Activated CD4-positive, CD25-positive, alpha-beta regulatory T cell treated with anti-CD3 and anti-CD28 coated beads, Interleukin-2, amount 50 U/mL, for 16 hours (primary cell): ENCODE data around the gene IGLL5.

Source experiments
- DNase-seq: peaks from one replicate; pipeline ENCODE4 v3.0.0-alpha.2; 2020; ENCODE audit warnings: low read depth, low spot score

IGLL5 gene

DNA sequence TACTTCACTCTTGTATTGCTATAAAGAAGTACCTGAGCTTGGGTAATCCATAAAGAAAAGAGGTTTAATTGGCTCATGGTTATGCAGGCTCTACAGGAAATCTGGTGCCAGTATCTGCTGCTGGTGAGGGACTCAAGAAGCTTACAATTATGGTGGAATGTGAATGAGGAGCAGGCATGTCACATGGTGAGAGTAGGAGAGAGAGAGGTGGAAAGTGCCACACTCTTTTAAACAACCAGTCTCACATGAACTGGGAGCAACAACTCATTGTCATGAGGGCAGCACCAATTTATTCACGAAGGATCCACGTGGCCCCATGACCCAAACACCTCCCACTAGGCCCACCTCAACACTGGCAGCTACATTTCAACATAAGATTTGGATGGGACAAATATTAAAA lies 24.6 kb upstream of the IGLL5 start:
- DNase-seq, result no peak

DNA sequence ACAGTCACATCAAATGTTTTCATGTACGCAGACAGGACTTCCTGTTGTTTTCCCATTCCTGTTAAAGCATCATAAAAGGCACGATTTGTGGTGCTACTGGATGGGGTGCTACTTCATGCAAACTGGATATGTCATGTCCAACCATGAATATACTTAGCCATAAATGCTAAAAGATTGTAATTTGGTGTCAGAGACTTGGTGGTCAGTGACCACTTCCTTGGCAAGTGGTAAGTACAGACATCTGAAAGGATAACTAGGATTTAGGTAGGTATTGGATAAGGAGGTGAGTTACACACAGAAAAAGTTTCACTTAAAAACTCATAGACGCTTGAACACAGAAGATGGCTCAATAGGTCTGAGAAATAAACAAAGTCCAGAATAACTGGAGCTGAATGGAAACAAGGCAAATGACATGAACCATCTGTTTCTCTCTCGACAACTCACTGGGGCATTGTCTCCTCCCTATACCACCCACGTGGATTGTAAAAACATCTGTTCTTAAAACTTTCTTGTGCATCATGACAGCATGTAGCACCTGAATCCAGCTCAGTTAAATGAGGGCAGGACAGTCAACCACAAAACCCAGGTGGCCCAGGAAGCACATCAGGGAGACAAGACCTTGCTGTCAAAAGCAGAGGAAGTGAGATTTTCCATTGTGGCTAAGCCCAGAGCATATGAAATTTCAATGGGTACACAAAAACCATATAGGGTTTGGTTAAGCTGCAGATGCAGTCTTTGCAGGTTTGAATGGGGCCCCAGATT lies 22.1 kb upstream of the IGLL5 start:
- no peak for DNase-seq

DNA sequence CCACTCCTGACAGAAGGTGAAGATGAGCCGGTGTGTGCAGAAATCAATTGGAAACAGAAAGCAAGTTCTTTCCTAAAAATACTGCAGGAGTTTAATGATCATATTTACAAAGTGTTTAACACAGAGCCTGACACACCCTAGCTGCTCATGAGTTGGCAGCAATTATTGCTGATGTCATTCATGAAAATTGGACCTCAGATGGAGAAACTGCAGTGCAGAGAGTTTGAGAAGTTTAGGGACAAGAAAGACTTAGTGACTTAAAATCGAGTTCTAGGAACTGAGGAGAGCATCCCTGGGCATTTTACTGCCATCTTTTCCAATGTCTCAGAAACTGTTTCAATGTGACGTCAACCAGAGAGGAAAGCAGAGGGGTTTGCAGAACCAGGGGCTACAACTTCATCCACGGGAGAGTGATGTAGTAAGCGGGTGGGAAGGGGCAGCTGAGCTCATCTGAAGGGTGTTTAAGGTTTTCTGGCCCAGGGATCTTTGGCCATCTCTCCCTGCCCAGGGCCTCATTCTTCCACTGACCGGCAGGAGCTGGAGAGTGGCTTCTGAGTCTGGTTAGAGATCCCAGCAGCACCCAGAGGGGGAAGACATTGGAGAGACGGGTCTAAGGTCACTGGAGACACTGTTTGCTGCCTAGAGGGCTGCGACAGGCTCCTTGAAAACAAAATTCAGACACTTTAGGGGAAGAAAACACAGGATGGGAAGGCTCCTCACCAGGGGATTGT lies 21.1 kb upstream of the IGLL5 start:
- DNase-seq, result no peak

DNA sequence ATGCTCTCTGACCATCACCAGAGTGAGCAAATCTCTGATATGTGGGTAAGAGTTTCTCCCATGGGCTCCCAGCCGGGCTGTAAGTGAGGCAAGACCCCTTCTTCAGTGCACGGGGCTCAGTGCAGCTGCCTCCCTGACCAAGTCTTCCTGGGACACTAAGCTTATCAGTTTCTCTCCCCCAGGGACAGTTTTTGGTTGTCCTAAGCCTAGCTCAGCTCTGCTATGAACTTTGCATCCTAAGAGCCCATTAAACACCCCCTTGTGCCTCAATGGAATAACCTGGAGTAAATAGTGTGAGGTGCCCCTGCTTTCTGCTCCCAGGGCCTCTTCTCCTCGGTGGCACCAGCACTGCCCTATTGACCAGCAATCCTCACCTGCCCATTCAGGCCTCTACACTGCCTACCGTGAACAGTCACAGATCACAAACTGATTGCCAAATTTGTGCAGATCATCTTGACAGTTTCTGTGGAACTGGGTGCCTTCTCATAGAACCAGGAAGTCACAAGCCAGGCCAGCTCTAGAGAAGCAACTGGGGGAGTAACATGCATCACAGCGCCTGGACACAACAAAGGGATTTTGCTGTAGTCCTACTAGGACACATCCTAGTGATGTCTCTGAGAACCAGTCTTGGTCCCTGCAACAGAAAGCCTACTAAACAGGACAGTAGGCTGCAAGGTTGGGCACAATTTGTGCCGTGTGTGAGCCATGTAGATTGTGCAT lies 19.5 kb upstream of the IGLL5 start:
- no peak for DNase-seq

DNA sequence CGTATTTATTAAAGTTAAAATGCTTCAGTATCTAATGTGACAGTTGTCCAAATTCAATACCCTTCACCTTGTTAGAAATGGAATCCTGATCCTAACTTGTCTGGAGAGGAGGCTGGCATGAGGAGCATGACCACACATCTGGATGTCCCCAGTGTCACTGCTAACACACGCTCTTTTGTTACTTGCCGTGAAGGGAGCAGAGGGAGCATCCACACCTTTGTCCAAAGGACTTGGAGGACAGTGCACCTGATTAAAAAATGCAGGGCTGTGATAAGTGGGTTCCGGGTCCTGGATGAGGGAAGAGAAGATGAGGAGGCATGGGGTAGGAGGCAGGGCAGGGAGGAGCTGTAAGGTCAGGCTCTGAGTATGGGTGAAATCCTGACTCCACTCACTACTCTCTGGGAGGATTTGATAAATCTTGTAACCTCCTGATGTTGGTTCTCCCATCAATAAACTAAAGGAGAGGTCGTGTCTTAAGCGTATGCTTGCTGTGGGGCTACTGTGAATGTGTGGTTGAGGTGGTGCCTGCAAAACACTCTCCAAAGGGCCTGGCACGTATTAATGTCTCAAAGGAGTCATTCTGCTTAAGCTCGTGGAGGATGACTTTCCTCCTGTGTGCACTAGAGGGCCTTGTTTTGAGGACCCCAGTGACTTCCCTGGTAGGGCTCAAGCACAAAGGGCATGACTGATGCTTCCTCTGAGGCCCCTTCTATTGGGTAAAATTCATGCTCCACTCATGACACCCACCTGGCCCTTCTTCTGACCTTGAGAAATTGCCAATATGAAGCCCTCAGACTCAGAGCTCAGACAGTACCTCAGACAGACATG lies 16.8 kb upstream of the IGLL5 start:
- DNase-seq, result no peak

DNA sequence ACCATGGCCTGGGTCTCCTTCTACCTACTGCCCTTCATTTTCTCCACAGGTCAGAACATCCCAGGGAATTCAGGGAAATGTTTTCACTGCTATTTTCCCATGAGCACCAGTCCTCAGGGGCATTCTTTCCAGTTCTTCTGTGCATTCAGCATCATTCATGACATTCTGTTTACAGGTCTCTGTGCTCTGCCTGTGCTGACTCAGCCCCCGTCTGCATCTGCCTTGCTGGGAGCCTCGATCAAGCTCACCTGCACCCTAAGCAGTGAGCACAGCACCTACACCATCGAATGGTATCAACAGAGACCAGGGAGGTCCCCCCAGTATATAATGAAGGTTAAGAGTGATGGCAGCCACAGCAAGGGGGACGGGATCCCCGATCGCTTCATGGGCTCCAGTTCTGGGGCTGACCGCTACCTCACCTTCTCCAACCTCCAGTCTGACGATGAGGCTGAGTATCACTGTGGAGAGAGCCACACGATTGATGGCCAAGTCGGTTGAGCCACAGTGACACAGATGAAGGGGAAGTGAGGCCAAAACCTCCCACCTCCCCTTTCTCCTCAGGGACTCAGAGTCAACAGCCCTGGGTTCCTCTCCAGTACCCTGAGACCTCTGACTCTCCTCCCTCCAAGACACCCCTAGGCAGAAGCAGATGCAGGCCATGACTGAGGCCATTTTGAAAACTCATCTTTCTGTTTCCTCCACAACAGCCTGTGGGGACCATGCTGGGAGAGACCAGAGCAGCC lies 15.9 kb upstream of the IGLL5 start:
- no peak for DNase-seq

DNA sequence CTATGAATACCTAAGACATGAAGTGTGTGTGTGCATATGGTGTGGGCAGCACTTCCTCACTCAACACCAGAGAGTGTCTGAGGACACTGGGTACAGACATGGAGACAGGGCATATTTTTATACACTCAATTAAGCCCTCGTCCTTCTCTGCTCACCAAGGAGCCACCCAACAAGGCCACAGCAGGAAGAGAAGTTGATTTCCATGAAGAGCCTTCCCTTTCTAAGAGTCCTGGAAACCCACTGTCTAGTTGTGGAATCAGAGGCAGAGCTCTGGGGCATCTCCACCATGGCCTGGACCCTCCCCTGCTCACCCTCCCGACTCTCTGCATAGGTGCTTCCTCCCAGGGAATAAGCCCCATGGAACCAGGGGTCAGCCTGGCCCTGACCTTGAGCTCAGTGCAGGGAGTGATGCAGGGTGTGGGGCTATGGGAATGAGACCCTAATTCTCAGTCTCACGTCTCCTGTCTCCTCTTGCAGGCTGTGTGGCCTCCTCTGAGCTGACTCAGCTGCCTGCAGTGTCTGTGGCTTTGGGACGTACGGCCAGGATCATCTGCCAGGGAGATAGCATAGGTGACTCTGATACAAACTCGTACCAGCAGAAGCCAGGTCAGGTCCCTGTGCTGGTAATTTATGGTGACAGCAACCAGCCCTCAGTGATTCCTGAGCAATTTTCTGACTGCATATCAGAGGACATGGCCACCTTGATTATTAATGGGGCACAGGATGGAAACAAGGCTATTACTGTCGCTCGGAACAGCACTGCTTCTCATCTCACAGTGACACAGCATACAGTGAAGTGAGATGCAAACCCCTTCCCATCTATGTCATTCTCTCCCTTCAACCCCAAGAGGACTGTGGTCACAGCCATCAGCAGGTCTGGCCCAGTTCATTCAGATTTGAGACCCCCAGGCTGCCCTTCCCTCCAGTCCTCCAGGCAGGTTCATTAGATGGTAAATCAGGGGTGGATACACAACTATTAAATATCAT lies 14.6 kb upstream of the IGLL5 start:
- no peak for DNase-seq

DNA sequence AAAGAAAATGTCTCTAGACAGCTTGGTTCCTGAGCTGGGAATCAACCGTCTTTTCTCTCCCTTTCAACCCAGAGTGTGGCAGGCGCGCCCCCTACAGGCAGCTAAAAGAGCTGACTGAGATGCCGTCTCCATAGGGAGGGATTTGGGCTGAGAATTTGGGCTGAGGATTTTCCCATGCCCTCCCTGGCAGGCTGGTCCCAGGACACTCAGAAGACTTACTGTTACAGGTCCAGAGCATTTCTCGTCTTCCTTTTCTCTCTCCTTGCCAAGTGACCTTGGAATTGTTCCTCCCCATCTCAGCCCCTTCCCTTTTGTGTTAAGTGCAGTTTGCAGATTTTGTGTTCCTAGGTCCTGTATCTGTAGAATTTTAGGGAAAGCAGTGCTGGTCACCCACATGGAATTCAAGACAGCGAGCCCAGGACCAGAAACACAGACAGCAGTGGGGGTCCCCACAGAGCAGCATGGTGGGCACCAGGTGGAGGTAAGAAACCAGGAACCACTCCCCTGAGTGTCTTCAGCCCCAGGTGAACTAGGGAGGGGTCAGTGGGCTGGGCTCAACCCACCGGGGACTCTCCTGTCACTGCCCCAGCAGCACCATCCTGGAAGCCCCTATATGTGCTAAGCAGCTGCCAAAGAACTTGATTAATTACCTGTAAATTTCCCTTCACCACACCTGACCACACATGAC lies 9.9 kb upstream of the IGLL5 start:
- peak; percentile 56 for DNase-seq

DNA sequence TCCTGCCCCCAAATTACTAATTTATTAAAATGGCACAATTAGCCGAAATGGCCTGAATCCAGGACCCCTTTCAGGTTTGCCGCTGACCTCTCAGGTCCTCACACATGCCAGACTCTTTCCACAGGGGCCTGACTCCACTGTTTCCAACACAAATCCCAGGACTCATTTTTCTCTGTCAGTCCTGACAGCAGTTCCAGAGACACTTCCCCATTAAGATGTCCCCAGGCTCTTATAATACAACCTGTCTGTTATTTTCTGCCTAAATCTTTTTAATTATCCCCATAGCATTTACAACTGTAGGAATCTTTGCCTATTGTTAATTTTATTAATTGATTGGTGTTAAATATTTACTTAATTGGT lies 9.4 kb upstream of the IGLL5 start:
- DNase-seq, result no peak

DNA sequence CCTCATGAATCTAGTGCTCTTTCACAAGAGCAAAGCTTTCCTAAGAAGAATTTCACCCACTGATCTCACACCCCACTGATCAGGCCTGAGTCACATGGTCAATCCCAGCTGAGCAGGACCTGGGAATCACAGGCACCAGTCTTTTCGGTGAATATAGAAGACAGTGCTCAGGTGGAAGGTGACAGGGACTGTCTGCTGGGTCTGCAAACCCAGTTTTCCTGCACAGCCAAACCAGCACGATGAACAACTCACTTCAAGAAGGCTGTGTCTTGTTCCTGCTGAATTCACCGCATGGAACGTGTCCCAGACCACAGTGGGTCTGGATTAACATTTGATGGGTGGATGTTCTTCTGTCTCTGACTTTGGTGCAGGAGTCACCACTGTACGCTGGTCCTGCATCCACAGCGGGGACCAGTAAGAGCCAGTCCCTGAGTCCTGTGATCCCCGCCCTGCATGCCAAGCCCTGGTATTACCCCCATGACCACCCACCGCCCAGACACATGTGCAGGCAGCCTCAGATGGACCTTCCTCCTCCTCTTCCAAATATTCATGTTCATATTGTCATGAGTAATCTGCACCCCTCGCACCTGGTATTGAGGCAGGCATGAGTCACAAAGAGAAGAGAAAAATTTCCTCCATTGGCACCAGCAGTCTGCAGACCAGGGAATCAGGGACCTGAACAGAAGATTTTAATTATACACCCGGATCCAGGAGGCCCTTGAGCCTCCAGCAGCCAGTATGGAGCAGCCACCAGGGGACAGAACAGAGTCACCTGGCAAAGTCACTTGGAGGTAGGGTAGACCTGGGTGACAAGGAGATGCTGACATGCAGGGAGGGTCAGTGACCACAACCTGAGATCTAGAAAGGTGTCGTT lies 8.6 kb upstream of the IGLL5 start:
- DNase-seq, result no peak

DNA sequence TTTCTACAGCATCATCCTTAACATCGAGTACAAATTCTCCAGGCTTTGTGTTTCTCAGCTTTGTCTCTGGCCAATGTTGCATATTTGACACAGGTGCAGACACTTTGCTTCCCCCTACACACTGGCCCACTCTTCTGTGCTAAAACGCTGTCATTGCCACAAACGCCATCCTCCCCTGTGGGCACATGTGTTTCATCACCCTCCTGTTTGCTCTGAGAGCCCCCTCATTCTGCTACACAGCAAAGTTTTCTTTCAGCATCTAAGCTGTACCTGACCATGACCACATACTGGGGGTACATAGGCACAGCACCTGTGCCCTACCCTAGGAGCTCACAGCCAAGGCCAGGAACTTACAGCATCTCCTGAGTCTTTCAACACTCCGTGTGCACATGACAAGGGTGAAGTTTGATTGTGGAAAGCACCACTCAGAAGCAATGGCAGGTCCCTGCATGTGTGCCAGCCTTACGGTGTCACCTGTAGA lies 7.9 kb upstream of the IGLL5 start:
- no peak for DNase-seq

DNA sequence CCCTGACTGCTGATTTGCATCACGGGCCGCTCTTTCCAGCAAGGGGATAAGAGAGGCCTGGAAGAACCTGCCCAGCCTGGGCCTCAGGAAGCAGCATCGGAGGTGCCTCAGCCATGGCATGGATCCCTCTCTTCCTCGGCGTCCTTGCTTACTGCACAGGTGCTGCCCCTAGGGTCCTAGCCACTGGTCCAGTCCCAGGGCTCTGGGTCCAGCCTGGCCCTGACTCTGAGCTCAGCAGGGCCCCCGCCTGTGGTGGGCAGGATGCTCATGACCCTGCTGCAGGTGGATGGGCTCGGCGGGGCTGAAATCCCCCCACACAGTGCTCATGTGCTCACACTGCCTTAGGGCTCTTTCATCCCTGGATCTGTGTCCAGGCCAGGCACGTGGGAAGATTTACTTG lies 7.0 kb upstream of the IGLL5 start:
- no peak for DNase-seq

DNA sequence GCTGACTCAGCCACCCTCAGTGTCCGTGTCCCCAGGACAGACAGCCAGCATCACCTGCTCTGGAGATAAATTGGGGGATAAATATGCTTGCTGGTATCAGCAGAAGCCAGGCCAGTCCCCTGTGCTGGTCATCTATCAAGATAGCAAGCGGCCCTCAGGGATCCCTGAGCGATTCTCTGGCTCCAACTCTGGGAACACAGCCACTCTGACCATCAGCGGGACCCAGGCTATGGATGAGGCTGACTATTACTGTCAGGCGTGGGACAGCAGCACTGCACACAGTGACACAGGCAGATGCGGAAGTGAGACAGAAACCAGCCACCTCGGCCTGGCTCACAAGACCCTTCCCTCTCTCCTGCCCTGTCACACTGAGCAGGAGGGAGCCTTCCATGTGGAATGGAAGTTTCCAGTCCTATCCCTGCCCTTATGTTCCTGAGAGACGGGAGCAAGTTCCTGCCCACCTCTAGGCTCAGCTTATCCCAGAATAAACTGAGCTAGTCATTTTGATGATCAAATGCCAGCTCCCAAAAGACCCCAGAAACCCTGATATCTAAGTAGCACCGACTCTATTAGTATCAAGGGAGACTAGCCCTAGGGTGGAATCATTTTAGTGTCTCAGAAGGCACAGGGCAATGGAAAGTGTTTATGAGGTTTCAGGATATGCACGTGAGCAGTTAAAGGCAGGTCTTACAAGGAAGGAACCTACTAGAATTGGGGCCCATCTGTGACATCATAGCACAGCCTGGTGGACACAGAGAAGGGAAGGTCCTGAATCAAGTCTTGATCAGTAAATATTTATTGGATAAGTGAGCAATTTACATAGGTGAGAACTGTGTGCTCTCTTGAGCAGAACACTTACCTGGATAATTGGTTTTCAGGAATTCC lies 6.3 kb upstream of the IGLL5 start:
- DNase-seq, result no peak

DNA sequence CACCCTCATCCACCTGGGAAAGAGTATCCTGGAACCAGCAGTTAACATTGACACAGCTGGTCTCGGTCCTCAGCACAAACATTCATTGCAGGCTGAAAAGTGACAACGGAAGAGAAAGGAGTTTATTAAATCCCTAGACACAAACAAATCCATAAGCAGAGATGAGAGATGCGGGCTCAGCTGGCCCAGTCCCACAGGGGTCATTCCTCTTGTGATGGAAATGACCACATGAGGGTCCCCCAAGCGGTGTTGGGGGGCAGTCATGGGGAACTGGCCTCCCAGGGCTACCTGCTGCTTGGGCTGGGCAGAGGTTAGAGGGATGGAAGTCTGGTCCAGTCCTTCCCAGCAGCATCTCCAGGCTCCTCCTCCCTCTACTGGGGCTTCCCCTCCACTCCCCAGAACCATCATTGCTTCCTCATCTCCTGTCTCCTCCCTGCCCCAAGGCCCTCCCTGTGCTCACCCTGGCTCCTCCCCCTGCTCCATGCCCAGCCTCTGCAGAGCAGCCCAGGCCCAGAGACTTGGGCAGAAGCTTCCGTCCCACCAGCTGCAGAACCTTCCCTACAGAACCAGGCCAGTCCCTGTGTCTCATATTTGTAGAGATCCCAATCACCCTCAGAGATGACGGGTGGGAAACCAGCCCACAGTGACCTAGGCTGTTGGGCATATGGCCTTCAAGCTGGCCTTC lies 5.4 kb upstream of the IGLL5 start:
- DNase-seq, result no peak

DNA sequence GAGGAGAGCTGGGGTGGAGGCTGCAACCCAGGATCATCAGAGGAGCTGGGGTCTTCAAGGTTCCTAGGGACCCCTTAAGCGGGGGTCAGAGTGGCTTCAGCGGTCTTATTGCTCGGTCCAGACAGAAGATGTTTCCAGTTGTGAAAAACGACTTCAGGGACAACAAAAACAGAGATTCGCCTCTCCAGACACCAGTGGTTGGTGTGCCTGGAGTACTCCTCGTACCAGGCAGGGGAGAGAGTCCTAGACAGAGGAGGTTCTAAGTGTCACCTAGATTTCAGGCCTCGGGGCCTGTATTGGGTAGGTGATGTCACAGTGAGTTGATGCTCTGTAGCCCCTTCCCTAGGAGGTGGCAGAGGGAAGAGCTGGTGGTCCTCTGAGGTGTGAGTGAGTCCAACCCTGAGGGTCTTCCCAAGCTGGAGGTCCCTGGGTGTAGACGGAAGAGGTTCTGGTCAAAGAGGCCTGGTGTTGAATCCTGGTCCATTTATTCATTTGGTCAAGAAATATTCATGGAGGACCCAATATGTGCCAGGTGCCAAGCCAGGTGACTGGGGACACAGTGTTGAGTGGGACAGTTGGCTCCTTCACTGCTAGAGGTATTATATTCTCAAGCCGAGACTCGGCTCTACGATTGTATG lies 4.4 kb upstream of the IGLL5 start:
- no peak for DNase-seq
